Embryonic facial prominence (tissue), 1 donor: ENCODE data around the gene C4BPB.

Experiments
- DNase-seq: peaks from one replicate; pipeline ENCODE4 v3.0.0-alpha.2; 2016; ENCODE audit errors: extremely low spot score

The C4BPB gene

GRCh38 chr1:207084701-207085180, 3.9 kb upstream of the C4BPB start:
- no peak for DNase-seq

GRCh38 chr1:207085887-207086286, 2.8 kb upstream of the C4BPB start:
- no peak for DNase-seq

GRCh38 chr1:207088161-207088560, 499 bp upstream of the C4BPB start:
- DNase-seq, result no peak

- no peak for DNase-seq
Measured at GRCh38 chr1:207089627-207090355, 1.1 kb downstream of the C4BPB start.

- DNase-seq, result no peak
Measured at GRCh38 chr1:207091200-207091908, 2.7 kb downstream of the C4BPB start.

- DNase-seq, result no peak
Measured at GRCh38 chr1:207093944-207094343, 5.3 kb downstream of the C4BPB start.

GRCh38 chr1:207097871-207098324, 9.2 kb downstream of the C4BPB start:
- DNase-seq, result no peak

- DNase-seq, result no peak
Measured at GRCh38 chr1:207101720-207102119, 13.1 kb downstream of the C4BPB start.

- DNase-seq, result no peak
Measured at GRCh38 chr1:207102146-207102545, 13.5 kb downstream of the C4BPB start.

GRCh38 chr1:207102659-207103058, 14.0 kb downstream of the C4BPB start:
- DNase-seq, result no peak

- no peak for DNase-seq
Measured at GRCh38 chr1:207103892-207104373, 15.3 kb downstream of the C4BPB start, which contains the start of gene C4BPA. TSS of gene C4BPA (plus strand) at chr1:207104233. CDS start at chr1:207113026, 8,793 bp downstream.

- no peak for DNase-seq
Measured at GRCh38 chr1:207109004-207109403, 20.3 kb downstream of the C4BPB start.

GRCh38 chr1:207112616-207113296, 24.1 kb downstream of the C4BPB start:
- no peak for DNase-seq

GRCh38 chr1:207115269-207115668, 26.6 kb downstream of the C4BPB start:
- no peak for DNase-seq

- no peak for DNase-seq
Measured at GRCh38 chr1:207124389-207124788, 35.7 kb downstream of the C4BPB start.

GRCh38 chr1:207128336-207128921, 39.8 kb downstream of the C4BPB start:
- no peak for DNase-seq

GRCh38 chr1:207129053-207129452, 40.4 kb downstream of the C4BPB start:
- no peak for DNase-seq

- DNase-seq, result no peak
Measured at GRCh38 chr1:207130252-207131036, 41.8 kb downstream of the C4BPB start.

GRCh38 chr1:207131163-207131562, 42.5 kb downstream of the C4BPB start:
- no peak for DNase-seq

- no peak for DNase-seq
Measured at GRCh38 chr1:207134581-207134980, 45.9 kb downstream of the C4BPB start.

- no peak for DNase-seq
Measured at GRCh38 chr1:207139616-207140015, 51.0 kb downstream of the C4BPB start.
